HCT116 (cell line): ENCODE data around the gene HSBP1. TPM values are rescaled to one million over a fixed set of nuclear protein-coding genes. Genes with fewer than 3 reads are reported as not detected.

ENCODE experiments used
- ATAC-seq: fragments of 200-7000 bp; cut with Tn5 transposase; 2 replicates; pipeline ENCODE4 v1.9.1; 2020; ENCODE audit warnings: mild to moderate bottlenecking, moderate library complexity
- BruUV-seq: library from RNA; stranded (reverse); fragments of 400-500 nt; replicated peaks from 2 replicates; lab custom pipeline; 2021; lab: Mats Ljungman, UMichigan
- CTCF ChIA-PET: fragments of 300-600 bp; sonication (Branson Sonifier 250); formaldehyde crosslinking; loops from one replicate; lab custom pipeline; 2021; ENCODE audit warnings: antibody characterized with exemption; lab: Charles Lee
- POLR2A ChIA-PET: fragments of 300-600, 350-600 bp; sonication (Branson Sonifier 250); formaldehyde crosslinking; loops from one replicate; lab custom pipeline; 2021; ENCODE audit warnings: antibody characterized with exemption; lab: Charles Lee
- RAD21 ChIA-PET, 2 experiments: fragments of 300-600 bp; sonication (Branson Sonifier 250); formaldehyde crosslinking; loops; one replicate each; lab custom pipeline; 2023; ENCODE audit warnings: low total read pairs in 2 of 2; ENCODE audit not compliant: uncharacterized antibody in 2 of 2, unreplicated experiment in 2 of 2, low non-redundant PET in 1 of 2; lab: Charles Lee
- DNase-seq: peaks from one replicate; pipeline ENCODE4 v3.0.0-alpha.2; 2010; ENCODE audit warnings: low read depth, low spot score
- H2AFZ ChIP-seq: fragments of 200-600 bp; shearing (Covaris generic), sonication (generic); 2 replicates; pipeline ENCODE4 v1.6.1; 2017; ENCODE audit warnings: low read depth, mixed run types, mixed read lengths, antibody characterized with exemption, low read length; ENCODE audit not compliant: poor library complexity, severe bottlenecking
- H3K27ac ChIP-seq: 2 replicates; pipeline ENCODE4 v1.5.1; 2012; ENCODE audit warnings: low read depth, low read length
- H3K27me3 ChIP-seq: fragments of 200-600 bp; sonication (generic); 2 replicates; pipeline ENCODE4 v1.6.1; 2016; ENCODE audit warnings: mixed run types, low read length, mixed read lengths; ENCODE audit not compliant: insufficient read depth
- H3K36me3 ChIP-seq, 2 experiments: fragments of 200-500 bp in 1 of 2; fragments of 200-600 bp in 1 of 2; sonication (Bioruptor generic) in 1 of 2; sonication (generic) in 1 of 2; 2 replicates each; pipeline versions ENCODE4 v1.5.1 to v1.6.1; 2014 to 2016; ENCODE audit warnings: low read length in 2 of 2, inconsistent platforms in 1 of 2, mixed read lengths in 1 of 2, mixed run types in 1 of 2; ENCODE audit not compliant: insufficient read depth in 2 of 2, control insufficient read depth in 1 of 2
- H3K4me1 ChIP-seq, 2 experiments: fragments of 200-600 bp in 1 of 2; sonication (generic) in 1 of 2; 2 replicates each; pipeline versions ENCODE4 v1.5.1 to v1.6.1; 2012 to 2017; ENCODE audit warnings: low read length in 2 of 2, inconsistent platforms in 1 of 2, mild to moderate bottlenecking in 1 of 2, mixed read lengths in 1 of 2, mixed run types in 1 of 2, moderate library complexity in 1 of 2; ENCODE audit not compliant: insufficient read depth in 2 of 2, control insufficient read depth in 1 of 2
- H3K4me2 ChIP-seq: fragments of 200-600 bp; sonication (generic); 2 replicates; pipeline ENCODE4 v1.6.1; 2017; ENCODE audit warnings: mixed run types, low read length, mixed read lengths
- H3K4me3 ChIP-seq, 2 experiments: fragments of 200-600 bp in 1 of 2; sonication (generic) in 1 of 2; replicated peaks in 1 of 2; 2 replicates each; pipeline ENCODE4 v1.5.1; 2011 to 2016; ENCODE audit warnings: low read length in 2 of 2, control low read depth in 1 of 2, low read depth in 1 of 2, mild to moderate bottlenecking in 1 of 2, mixed read lengths in 1 of 2, mixed run types in 1 of 2
- H3K79me2 ChIP-seq: fragments of 200-600 bp; sonication (generic); 2 replicates; pipeline ENCODE4 v1.6.1; 2017; ENCODE audit warnings: mild to moderate bottlenecking, mixed run types, low read length, moderate library complexity, mixed read lengths; ENCODE audit not compliant: insufficient read depth
- H3K9ac ChIP-seq: fragments of 200-600 bp; sonication (generic); 2 replicates; pipeline ENCODE4 v1.6.1; 2016; ENCODE audit warnings: low read length, mixed read lengths
- H3K9me2 ChIP-seq: fragments of 200-600 bp; sonication (generic), shearing (Covaris generic); 2 replicates; pipeline ENCODE4 v1.6.1; 2017; ENCODE audit warnings: mixed run types, mild to moderate bottlenecking, moderate library complexity; ENCODE audit not compliant: insufficient read depth
- H3K9me3 ChIP-seq, 2 experiments: fragments of 200-500 bp in 1 of 2; fragments of 200-600 bp in 1 of 2; sonication (Bioruptor generic) in 1 of 2; sonication (generic) in 1 of 2; 2 replicates each; pipeline ENCODE4 v1.6.1; 2014 to 2017; ENCODE audit warnings: low read length in 2 of 2, mixed read lengths in 2 of 2, inconsistent platforms in 1 of 2, low read depth in 1 of 2, mild to moderate bottlenecking in 1 of 2, mixed run types in 1 of 2, moderate library complexity in 1 of 2; ENCODE audit not compliant: control insufficient read depth in 1 of 2, insufficient read depth in 1 of 2
- H4K20me1 ChIP-seq: fragments of 200-600 bp; sonication (generic), shearing (Covaris generic); 2 replicates; pipeline ENCODE4 v1.6.1; 2017; ENCODE audit warnings: mixed run types, mild to moderate bottlenecking, moderate library complexity; ENCODE audit not compliant: insufficient read depth
- CBX3 ChIP-seq: IDR thresholded peaks from 2 replicates; pipeline ENCODE4 v1.6.1; 2012; ENCODE audit warnings: low read depth
- EGR1 ChIP-seq: IDR thresholded peaks from 2 replicates; pipeline ENCODE4 v1.6.1; 2012; ENCODE audit warnings: low read depth
- ELF1 ChIP-seq: IDR thresholded peaks from 2 replicates; pipeline ENCODE4 v1.6.1; 2012; ENCODE audit warnings: low read depth, borderline replicate concordance
- EZH2 ChIP-seq: fragments of 200-600 bp; sonication (generic); IDR thresholded peaks from 2 replicates; pipeline ENCODE4 v1.6.1; 2017; ENCODE audit warnings: antibody characterized with exemption, mixed run types
- EZH2phosphoT487 ChIP-seq: fragments of 200-600 bp; IDR thresholded peaks from 2 replicates; pipeline ENCODE4 v1.6.1; 2018; ENCODE audit warnings: antibody characterized with exemption, borderline replicate concordance
- FOSL1 ChIP-seq: IDR thresholded peaks from 2 replicates; pipeline ENCODE4 v1.6.1; 2012; ENCODE audit warnings: low read depth
- POLR2A ChIP-seq: IDR thresholded peaks from 2 replicates; pipeline ENCODE4 v1.7.0; 2011; ENCODE audit warnings: borderline replicate concordance; ENCODE audit not compliant: insufficient read depth, insufficient read length; ENCODE audit errors: extremely low read depth
- SP1 ChIP-seq: IDR thresholded peaks from 2 replicates; pipeline ENCODE4 v1.6.1; 2012; ENCODE audit warnings: low read depth
- TCF7L2 ChIP-seq: IDR thresholded peaks from 2 replicates; pipeline ENCODE4 v1.7.0; 2011; ENCODE audit warnings: borderline replicate concordance, inconsistent platforms; ENCODE audit not compliant: insufficient read depth, insufficient read length; ENCODE audit errors: extremely low read depth
- ZNF274 ChIP-seq: fragments of 200-500 bp; sonication (Bioruptor generic); IDR thresholded peaks from 2 replicates; pipeline ENCODE4 v1.6.1; 2014; ENCODE audit warnings: mild to moderate bottlenecking, low read depth, low read length, inconsistent platforms
- intact Hi-C: fragments of 100-400 bp; cut with micrococcal nuclease; formaldehyde crosslinking; loops from 2 replicates; pipeline ENCODE4 v1.10.0; 2022
- total RNA-seq: library from RNA; stranded (reverse); gene quantifications from one replicate; pipeline ENCODE4 v1.2.1, GENCODE V29; 2021; ENCODE audit not compliant: unreplicated experiment
- TF ChIP-seq, protein P1 (sequence below), 3 experiments: fragments of 200-600 bp in 1 of 3; sonication (generic) in 1 of 3; IDR thresholded peaks in 2 of 3; conservative IDR thresholded peaks in 1 of 3; 2 replicates each; pipeline ENCODE4 v1.5.1; 2012 to 2017; ENCODE audit warnings: low read depth in 2 of 3, low read length in 2 of 3, antibody characterized with exemption in 1 of 3, borderline replicate concordance in 1 of 3, control low read depth in 1 of 3, mild to moderate bottlenecking in 1 of 3, mixed read lengths in 1 of 3, mixed run types in 1 of 3, moderate library complexity in 1 of 3; ENCODE audit not compliant: insufficient read depth in 1 of 3
- TF ChIP-seq, protein P2 (sequence below): IDR thresholded peaks from 2 replicates; pipeline ENCODE4 v1.6.1; 2012
- TF ChIP-seq, protein P3 (sequence below): IDR thresholded peaks from 2 replicates; pipeline ENCODE4 v1.6.1; 2012
- TF ChIP-seq, protein P4 (sequence below): IDR thresholded peaks from 2 replicates; pipeline ENCODE4 v1.6.1; 2011; ENCODE audit warnings: mild to moderate bottlenecking, low read length, moderate library complexity; ENCODE audit not compliant: insufficient replicate concordance; ENCODE audit errors: extremely low read depth

The HSBP1 gene
- total RNA-seq, 1 experiment from 2014 or later: 270 TPM

DNA sequence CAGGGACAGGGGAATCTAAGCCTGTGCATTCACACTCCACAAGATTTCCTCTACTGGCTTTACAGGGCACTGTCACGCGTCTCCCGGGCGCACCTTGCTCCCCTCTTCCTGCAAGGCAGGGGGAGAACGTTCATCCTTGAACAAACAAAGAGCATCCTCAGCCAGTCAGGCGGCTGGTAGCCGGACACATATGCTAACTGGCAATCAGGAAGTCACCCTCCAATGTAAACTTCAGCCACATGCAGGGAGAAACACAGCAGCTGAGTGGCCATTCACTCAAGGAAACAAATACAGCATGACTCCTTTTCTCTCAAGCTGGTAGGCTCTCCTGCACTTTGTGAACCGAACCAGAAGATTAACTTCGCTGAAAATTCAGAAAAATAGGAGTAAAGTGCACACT, 10.8 kb upstream of the HSBP1 start:
- H3K79me2 ChIP-seq: no peaks in the 10 kb centered on the region

More for the DNA sequence above, 10.8 kb upstream of the HSBP1 start:
- Histone ChIP-seq H3K27ac (no peak overlapping the region), H3K4me1 (peaks cover 4 to 16% of the 10 kb centered on the region in 2 experiments; a peak in 2 of 4 replicates), H3K36me3 (no peaks in the 10 kb centered on the region), H3K9ac (no peak overlapping the region), H3K4me3 (no peak overlapping the region), H3K27me3 (peaks cover 14% of the 10 kb centered on the region), H2AFZ (no peak overlapping the region), H3K9me2 (no peaks in the 10 kb centered on the region), H3K9me3 (no peaks in the 10 kb centered on the region), H3K4me2 (no peak overlapping the region)
- ATAC-seq: no peak
- BruUV-seq: no TSS peak
- intact Hi-C loops: no loop called here
- no peak for DNase-seq
- CTCF ChIA-PET: no interaction called here
- POLR2A ChIA-PET: no interaction called here
- RAD21 ChIA-PET: no interaction called here
- TF ChIP-seq SP1 (no peak), ELF1 (no peak), EZH2 (no peak), POLR2A (no peak), EZH2phosphoT487 (no peak), CBX3 (no peak), EGR1 (no peak), TCF7L2 (no peak), ZNF274 (no peak), FOSL1 (no peak)
- TF ChIP-seq, protein P1, sequence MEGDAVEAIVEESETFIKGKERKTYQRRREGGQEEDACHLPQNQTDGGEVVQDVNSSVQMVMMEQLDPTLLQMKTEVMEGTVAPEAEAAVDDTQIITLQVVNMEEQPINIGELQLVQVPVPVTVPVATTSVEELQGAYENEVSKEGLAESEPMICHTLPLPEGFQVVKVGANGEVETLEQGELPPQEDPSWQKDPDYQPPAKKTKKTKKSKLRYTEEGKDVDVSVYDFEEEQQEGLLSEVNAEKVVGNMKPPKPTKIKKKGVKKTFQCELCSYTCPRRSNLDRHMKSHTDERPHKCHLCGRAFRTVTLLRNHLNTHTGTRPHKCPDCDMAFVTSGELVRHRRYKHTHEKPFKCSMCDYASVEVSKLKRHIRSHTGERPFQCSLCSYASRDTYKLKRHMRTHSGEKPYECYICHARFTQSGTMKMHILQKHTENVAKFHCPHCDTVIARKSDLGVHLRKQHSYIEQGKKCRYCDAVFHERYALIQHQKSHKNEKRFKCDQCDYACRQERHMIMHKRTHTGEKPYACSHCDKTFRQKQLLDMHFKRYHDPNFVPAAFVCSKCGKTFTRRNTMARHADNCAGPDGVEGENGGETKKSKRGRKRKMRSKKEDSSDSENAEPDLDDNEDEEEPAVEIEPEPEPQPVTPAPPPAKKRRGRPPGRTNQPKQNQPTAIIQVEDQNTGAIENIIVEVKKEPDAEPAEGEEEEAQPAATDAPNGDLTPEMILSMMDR (IDR thresholded peaks at IDR 0.05 in 2 of 3, conservative IDR thresholded peaks at IDR 0.05 in 1 of 3; ENCODE audit: borderline replicate concordance in 1 of 3, insufficient read depth in 1 of 3, low read depth in 2 of 3, low read length in 2 of 3): no peak
- TF ChIP-seq, protein P2, sequence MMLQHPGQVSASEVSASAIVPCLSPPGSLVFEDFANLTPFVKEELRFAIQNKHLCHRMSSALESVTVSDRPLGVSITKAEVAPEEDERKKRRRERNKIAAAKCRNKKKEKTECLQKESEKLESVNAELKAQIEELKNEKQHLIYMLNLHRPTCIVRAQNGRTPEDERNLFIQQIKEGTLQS: no peak
- TF ChIP-seq, protein P3, sequence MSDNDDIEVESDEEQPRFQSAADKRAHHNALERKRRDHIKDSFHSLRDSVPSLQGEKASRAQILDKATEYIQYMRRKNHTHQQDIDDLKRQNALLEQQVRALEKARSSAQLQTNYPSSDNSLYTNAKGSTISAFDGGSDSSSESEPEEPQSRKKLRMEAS: no peak
- TF ChIP-seq, protein P4, sequence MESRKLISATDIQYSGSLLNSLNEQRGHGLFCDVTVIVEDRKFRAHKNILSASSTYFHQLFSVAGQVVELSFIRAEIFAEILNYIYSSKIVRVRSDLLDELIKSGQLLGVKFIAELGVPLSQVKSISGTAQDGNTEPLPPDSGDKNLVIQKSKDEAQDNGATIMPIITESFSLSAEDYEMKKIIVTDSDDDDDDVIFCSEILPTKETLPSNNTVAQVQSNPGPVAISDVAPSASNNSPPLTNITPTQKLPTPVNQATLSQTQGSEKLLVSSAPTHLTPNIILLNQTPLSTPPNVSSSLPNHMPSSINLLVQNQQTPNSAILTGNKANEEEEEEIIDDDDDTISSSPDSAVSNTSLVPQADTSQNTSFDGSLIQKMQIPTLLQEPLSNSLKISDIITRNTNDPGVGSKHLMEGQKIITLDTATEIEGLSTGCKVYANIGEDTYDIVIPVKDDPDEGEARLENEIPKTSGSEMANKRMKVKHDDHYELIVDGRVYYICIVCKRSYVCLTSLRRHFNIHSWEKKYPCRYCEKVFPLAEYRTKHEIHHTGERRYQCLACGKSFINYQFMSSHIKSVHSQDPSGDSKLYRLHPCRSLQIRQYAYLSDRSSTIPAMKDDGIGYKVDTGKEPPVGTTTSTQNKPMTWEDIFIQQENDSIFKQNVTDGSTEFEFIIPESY: no peak
- TF ChIP-seq, all 23 proteins: peak for 0
- no peaks in the 10 kb centered on the region for H4K20me1 ChIP-seq
